ENCODE results near the gene ASF1A. TPM values are rescaled to one million over a fixed set of nuclear protein-coding genes. Genes with fewer than 3 reads are reported as not detected.

Gene ASF1A
- total and polyA plus RNA-seq, 2 experiments from 2014 or later = 25.4 to 72.2 TPM

DNA sequence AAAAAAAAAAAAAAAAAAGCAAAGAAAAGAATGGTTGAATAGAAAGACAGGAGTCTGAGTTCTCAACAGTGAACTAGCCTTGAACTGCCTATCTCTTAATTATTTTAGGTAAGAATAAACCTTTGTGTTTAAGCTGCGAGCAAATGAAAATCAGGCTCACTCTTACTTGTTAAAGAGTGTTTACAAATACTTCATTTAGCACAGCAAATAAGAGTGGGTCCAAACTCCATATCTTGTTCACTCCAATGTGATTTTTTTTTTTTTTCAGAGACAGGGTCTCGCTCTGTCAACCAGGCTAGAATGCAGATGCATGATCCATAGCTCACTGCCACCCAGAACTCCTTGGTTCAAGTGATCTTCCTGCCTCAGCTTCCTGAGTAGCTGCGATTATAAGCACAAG, 29.1 kb downstream of the ASF1A start (continued):
- TF ChIP-seq, protein P1, sequence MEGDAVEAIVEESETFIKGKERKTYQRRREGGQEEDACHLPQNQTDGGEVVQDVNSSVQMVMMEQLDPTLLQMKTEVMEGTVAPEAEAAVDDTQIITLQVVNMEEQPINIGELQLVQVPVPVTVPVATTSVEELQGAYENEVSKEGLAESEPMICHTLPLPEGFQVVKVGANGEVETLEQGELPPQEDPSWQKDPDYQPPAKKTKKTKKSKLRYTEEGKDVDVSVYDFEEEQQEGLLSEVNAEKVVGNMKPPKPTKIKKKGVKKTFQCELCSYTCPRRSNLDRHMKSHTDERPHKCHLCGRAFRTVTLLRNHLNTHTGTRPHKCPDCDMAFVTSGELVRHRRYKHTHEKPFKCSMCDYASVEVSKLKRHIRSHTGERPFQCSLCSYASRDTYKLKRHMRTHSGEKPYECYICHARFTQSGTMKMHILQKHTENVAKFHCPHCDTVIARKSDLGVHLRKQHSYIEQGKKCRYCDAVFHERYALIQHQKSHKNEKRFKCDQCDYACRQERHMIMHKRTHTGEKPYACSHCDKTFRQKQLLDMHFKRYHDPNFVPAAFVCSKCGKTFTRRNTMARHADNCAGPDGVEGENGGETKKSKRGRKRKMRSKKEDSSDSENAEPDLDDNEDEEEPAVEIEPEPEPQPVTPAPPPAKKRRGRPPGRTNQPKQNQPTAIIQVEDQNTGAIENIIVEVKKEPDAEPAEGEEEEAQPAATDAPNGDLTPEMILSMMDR (conservative IDR thresholded peaks at IDR 0.05; ENCODE audit: low read depth in 2 of 2) = no peak
- TF ChIP-seq, protein P2, sequence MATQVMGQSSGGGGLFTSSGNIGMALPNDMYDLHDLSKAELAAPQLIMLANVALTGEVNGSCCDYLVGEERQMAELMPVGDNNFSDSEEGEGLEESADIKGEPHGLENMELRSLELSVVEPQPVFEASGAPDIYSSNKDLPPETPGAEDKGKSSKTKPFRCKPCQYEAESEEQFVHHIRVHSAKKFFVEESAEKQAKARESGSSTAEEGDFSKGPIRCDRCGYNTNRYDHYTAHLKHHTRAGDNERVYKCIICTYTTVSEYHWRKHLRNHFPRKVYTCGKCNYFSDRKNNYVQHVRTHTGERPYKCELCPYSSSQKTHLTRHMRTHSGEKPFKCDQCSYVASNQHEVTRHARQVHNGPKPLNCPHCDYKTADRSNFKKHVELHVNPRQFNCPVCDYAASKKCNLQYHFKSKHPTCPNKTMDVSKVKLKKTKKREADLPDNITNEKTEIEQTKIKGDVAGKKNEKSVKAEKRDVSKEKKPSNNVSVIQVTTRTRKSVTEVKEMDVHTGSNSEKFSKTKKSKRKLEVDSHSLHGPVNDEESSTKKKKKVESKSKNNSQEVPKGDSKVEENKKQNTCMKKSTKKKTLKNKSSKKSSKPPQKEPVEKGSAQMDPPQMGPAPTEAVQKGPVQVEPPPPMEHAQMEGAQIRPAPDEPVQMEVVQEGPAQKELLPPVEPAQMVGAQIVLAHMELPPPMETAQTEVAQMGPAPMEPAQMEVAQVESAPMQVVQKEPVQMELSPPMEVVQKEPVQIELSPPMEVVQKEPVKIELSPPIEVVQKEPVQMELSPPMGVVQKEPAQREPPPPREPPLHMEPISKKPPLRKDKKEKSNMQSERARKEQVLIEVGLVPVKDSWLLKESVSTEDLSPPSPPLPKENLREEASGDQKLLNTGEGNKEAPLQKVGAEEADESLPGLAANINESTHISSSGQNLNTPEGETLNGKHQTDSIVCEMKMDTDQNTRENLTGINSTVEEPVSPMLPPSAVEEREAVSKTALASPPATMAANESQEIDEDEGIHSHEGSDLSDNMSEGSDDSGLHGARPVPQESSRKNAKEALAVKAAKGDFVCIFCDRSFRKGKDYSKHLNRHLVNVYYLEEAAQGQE (IDR thresholded peaks at IDR 0.05; ENCODE audit: unreplicated experiment) = no peak
- TF ChIP-seq NANOG (IDR thresholded peaks at IDR 0.05; ENCODE audit: borderline replicate concordance) = no peak
- no peak for TF ChIP-seq CREB1 (CRISPR knock-in tag; IDR thresholded peaks at IDR 0.05; ENCODE audit: low read depth)
- no peak for TF ChIP-seq ZNF114 (CRISPR knock-in tag; IDR thresholded peaks at IDR 0.05)
- TF ChIP-seq EZH2 (IDR thresholded peaks at IDR 0.05; ENCODE audit: low read depth, unreplicated experiment) = no peak

DNA sequence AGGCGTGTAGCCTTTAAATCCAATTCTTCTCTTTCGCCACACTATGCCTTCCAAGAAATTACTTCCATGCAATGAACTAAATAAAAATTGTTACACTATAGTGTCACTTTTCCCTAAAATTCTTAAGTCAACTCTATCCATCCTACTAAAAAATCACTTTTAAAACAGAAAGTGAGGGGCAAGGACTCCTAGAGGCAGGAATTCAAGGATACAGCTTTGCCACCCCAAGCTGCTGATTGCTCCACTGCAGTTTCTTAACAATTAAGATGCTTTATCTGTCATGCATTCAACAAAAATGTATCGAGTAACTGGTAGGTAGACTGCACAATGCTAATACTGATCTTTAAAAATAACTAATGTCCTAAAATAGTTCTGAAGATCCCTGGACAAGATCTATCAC, 36.7 kb downstream of the ASF1A start:
- DNase-seq (ENCODE audit: low spot score) = no peak
- H3K4me1 Mint-ChIP-seq = peaks cover 15% of the 10 kb centered on the region
- no peak for ATAC-seq

More for the DNA sequence above, 36.7 kb downstream of the ASF1A start:
- Mint-ChIP-seq H3K4me3 (no peak overlapping the region), H3K9me3 (peaks cover under 1% of the 10 kb centered on the region; the same call in 1 of the 3 replicates), H3K27ac (no peak overlapping the region), H3K36me3 (ENCODE audit: low read depth) (peaks cover 34% of the 10 kb centered on the region), H3K27me3 (ENCODE audit: insufficient read depth, low read depth, poor library complexity) (peaks cover 2% of the 10 kb centered on the region)
- Histone ChIP-seq H3K4me3 (no peak overlapping the region), H4K20me1 (replicated peaks; ENCODE audit: insufficient read depth) (peaks cover 17% of the 10 kb centered on the region), H3K27me3 (ENCODE audit: insufficient read depth) (no peaks in the 10 kb centered on the region), H3K36me3 (ENCODE audit: insufficient read depth) (peaks cover 16% of the 10 kb centered on the region; the same call in 1 of the 2 replicates), H3F3A (replicated peaks; ENCODE audit: low read depth) (0 out of 2 replicates have a peak, but pooled peaks cover 2% of the 10 kb centered on the region), H3K79me2 (replicated peaks; ENCODE audit: insufficient read depth) (peaks cover 29% of the 10 kb centered on the region), H3K27ac (ENCODE audit: low read depth) (no peak overlapping the region), H3K9me2 (ENCODE audit: insufficient read depth) (no peaks in the 10 kb centered on the region), H3K4me2 (no peak overlapping the region), H3K4me1 (ENCODE audit: insufficient read depth) (peaks cover 4% of the 10 kb centered on the region), H2AFZ (no peak overlapping the region)
- TF ChIP-seq ZNF114 (CRISPR knock-in tag; IDR thresholded peaks at IDR 0.05) = no peak
- TF ChIP-seq, protein P1 (conservative IDR thresholded peaks at IDR 0.05; ENCODE audit: low read depth in 2 of 2) = peak in 1 of 2 experiments; percentile 7; a peak in 1 of 4 replicates
- no peak for TF ChIP-seq POLR2AphosphoS5 (IDR thresholded peaks at IDR 0.05; ENCODE audit: low read depth)
- TF ChIP-seq EZH2 (IDR thresholded peaks at IDR 0.05; ENCODE audit: low read depth, unreplicated experiment) = no peak
- no peak for TF ChIP-seq JUNB (IDR thresholded peaks at IDR 0.05; ENCODE audit: unreplicated experiment)
- TF ChIP-seq ZNF331 (CRISPR knock-in tag; IDR thresholded peaks at IDR 0.05; ENCODE audit: low read depth) = no peak
- TF ChIP-seq, protein P3, sequence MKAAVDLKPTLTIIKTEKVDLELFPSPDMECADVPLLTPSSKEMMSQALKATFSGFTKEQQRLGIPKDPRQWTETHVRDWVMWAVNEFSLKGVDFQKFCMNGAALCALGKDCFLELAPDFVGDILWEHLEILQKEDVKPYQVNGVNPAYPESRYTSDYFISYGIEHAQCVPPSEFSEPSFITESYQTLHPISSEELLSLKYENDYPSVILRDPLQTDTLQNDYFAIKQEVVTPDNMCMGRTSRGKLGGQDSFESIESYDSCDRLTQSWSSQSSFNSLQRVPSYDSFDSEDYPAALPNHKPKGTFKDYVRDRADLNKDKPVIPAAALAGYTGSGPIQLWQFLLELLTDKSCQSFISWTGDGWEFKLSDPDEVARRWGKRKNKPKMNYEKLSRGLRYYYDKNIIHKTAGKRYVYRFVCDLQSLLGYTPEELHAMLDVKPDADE (IDR thresholded peaks at IDR 0.05) = no peak
- TF ChIP-seq CREB1 (CRISPR knock-in tag; IDR thresholded peaks at IDR 0.05; ENCODE audit: low read depth) = no peak
